Fibroblast of lung (primary cell): Measurements from ENCODE around the gene ITGB7. TPM values are rescaled to one million over a fixed set of nuclear protein-coding genes. Genes with fewer than 3 reads are reported as not detected.

Source experiments
- DNase-seq, 2 donors: peaks; one replicate each; pipeline versions ENCODE4 v3.0.0 to v3.0.0-alpha.2; 2010; ENCODE audit warnings: low read depth in 2 of 2
- H2AFZ ChIP-seq: 2 replicates; pipeline ENCODE4 v1.5.1; 2012; ENCODE audit warnings: low read length, control low read depth, inconsistent platforms
- H3K27ac ChIP-seq: 2 replicates; pipeline ENCODE4 v1.5.1; 2011; ENCODE audit warnings: low read length, control low read depth; ENCODE audit not compliant: insufficient read depth
- H3K27me3 ChIP-seq: 2 replicates; pipeline ENCODE4 v1.5.1; 2011; ENCODE audit warnings: mild to moderate bottlenecking, low read length; ENCODE audit not compliant: control insufficient read depth, insufficient read depth
- H3K36me3 ChIP-seq: 2 replicates; pipeline ENCODE4 v1.5.1; 2011; ENCODE audit warnings: low read length; ENCODE audit not compliant: control insufficient read depth, insufficient read depth
- H3K4me1 ChIP-seq: 2 replicates; pipeline ENCODE4 v1.5.1; 2011; ENCODE audit warnings: low read length; ENCODE audit not compliant: control insufficient read depth, insufficient read depth; ENCODE audit errors: extremely low read depth
- H3K4me2 ChIP-seq: 2 replicates; pipeline ENCODE4 v1.5.1; 2011; ENCODE audit warnings: low read length, control low read depth; ENCODE audit not compliant: insufficient read depth; ENCODE audit errors: extremely low read depth
- H3K4me3 ChIP-seq, 4 experiments: fragments of 200-600 bp in 1 of 4; sonication (generic) in 1 of 4; replicated peaks in 1 of 4; 2 replicates each; pipeline ENCODE4 v1.5.1; 2011 to 2016; ENCODE audit warnings: low read length in 4 of 4, low read depth in 3 of 4, mild to moderate bottlenecking in 3 of 4, control low read depth in 2 of 4, inconsistent platforms in 1 of 4, mixed read lengths in 1 of 4; ENCODE audit not compliant: insufficient read depth in 1 of 4; ENCODE audit errors: control extremely low read depth in 1 of 4
- H3K79me2 ChIP-seq: 2 replicates; pipeline ENCODE4 v1.5.1; 2012; ENCODE audit warnings: mild to moderate bottlenecking, low read length, inconsistent platforms; ENCODE audit not compliant: control insufficient read depth, insufficient read depth
- H3K9ac ChIP-seq: 2 replicates; pipeline ENCODE4 v1.5.1; 2011; ENCODE audit warnings: mild to moderate bottlenecking, low read length, control low read depth; ENCODE audit not compliant: insufficient read depth
- H3K9me3 ChIP-seq: 2 replicates; pipeline ENCODE4 v1.5.1; 2012; ENCODE audit warnings: low read depth, low read length; ENCODE audit not compliant: control insufficient read depth, insufficient read depth
- H4K20me1 ChIP-seq: 2 replicates; pipeline ENCODE4 v1.5.1; 2011; ENCODE audit warnings: low read length; ENCODE audit not compliant: control insufficient read depth, insufficient read depth; ENCODE audit errors: extremely low read depth
- CTCF ChIP-seq, 2 donors: IDR thresholded peaks in 1 of 2; conservative IDR thresholded peaks in 1 of 2; 1 replicate in 1 of 2; 2 replicates in 1 of 2; pipeline ENCODE4 v1.5.1; 2011 to 2012; ENCODE audit warnings: low read length in 2 of 2, control low read depth in 1 of 2, inconsistent platforms in 1 of 2, low read depth in 1 of 2, mild to moderate bottlenecking in 1 of 2
- EZH2 ChIP-seq: IDR thresholded peaks from 2 replicates; pipeline ENCODE4 v1.5.1; 2012; ENCODE audit warnings: low read length, control low read depth, mild to moderate bottlenecking; ENCODE audit errors: missing control alignments
- polyA plus RNA-seq, 2 donors: library from polyadenylated mRNA; depleted of rRNA in 1 of 2; stranded (reverse) in 1 of 2; unstranded in 1 of 2; fragments of >200 nt; gene quantifications; 2 replicates each; pipeline ENCODE4 v1.2.1, GENCODE V29; 2011 to 2012; ENCODE audit warnings: missing spikeins in 1 of 2
- total RNA-seq: library from RNA; depleted of rRNA; stranded (reverse); fragments of >200 nt; gene quantifications from 2 replicates; pipeline ENCODE4 v1.2.1, GENCODE V29; 2014

Gene ITGB7
- total and polyA plus RNA-seq, 2 donors (not counting 1 experiment from before 2014, with no cell fraction given) = 0.20 to 0.50 TPM

- Histone ChIP-seq H3K4me3 (no peak overlapping the region), H3K9me3 (no peaks in the 10 kb centered on the region), H3K4me2 (no peak overlapping the region), H3K79me2 (no peaks in the 10 kb centered on the region), H2AFZ (no peak overlapping the region), H4K20me1 (no peaks in the 10 kb centered on the region), H3K9ac (no peak overlapping the region), H3K36me3 (peaks cover 5% of the 10 kb centered on the region), H3K27ac (no peak overlapping the region), H3K4me1 (peaks cover under 1% of the 10 kb centered on the region), H3K27me3 (no peaks in the 10 kb centered on the region)
- DNase-seq = no peak
- TF ChIP-seq CTCF (conservative IDR thresholded peaks at IDR 0.05 in 1 of 2, IDR thresholded peaks at IDR 0.05 in 1 of 2; ENCODE audit: low read depth in 1 of 2, low read length in 2 of 2) = no peak
- no peak for TF ChIP-seq EZH2
Measured at GRCh38 chr12:53194973-53195372, 12.1 kb downstream of the ITGB7 start.

GRCh38 chr12:53193985-53194716, 12.9 kb downstream of the ITGB7 start:
- no peak overlapping the region for H3K4me2 ChIP-seq
- no peak for TF ChIP-seq EZH2
- no peak for TF ChIP-seq CTCF (conservative IDR thresholded peaks at IDR 0.05 in 1 of 2, IDR thresholded peaks at IDR 0.05 in 1 of 2; ENCODE audit: low read depth in 1 of 2, low read length in 2 of 2)
- H3K27ac ChIP-seq = no peak overlapping the region
- no peak overlapping the region for H3K9ac ChIP-seq
- no peaks in the 10 kb centered on the region for H3K79me2 ChIP-seq
- H3K9me3 ChIP-seq = no peaks in the 10 kb centered on the region
- DNase-seq = no peak
- H3K4me1 ChIP-seq = peaks cover 3% of the 10 kb centered on the region
- peaks cover 5% of the 10 kb centered on the region for H3K36me3 ChIP-seq
- no peaks in the 10 kb centered on the region for H3K27me3 ChIP-seq
- H4K20me1 ChIP-seq = no peaks in the 10 kb centered on the region
- no peak overlapping the region for H3K4me3 ChIP-seq
- no peak overlapping the region for H2AFZ ChIP-seq

- no peaks in the 10 kb centered on the region for H3K27me3 ChIP-seq
- no peaks in the 10 kb centered on the region for H4K20me1 ChIP-seq
- no peaks in the 10 kb centered on the region for H3K9me3 ChIP-seq
- H3K4me3 ChIP-seq = no peak overlapping the region
- H3K79me2 ChIP-seq = no peaks in the 10 kb centered on the region
- H3K4me1 ChIP-seq = peaks cover 3% of the 10 kb centered on the region
- DNase-seq = no peak
- no peak overlapping the region for H3K27ac ChIP-seq
- H3K36me3 ChIP-seq = peaks cover 5% of the 10 kb centered on the region
- TF ChIP-seq EZH2 = no peak
- TF ChIP-seq CTCF (conservative IDR thresholded peaks at IDR 0.05 in 1 of 2, IDR thresholded peaks at IDR 0.05 in 1 of 2; ENCODE audit: low read depth in 1 of 2, low read length in 2 of 2) = no peak
- H3K9ac ChIP-seq = no peak overlapping the region
- H2AFZ ChIP-seq = no peak overlapping the region
- H3K4me2 ChIP-seq = no peak overlapping the region
Measured at GRCh38 chr12:53193040-53193439, 14.0 kb downstream of the ITGB7 start.
